HAP-1 (cell line): ENCODE measurements around the gene QRICH2.
"Not testable (repeated sequence)": the region's sequence is repeated elsewhere in the genome, so short reads cannot be mapped to it uniquely, and the experiment has no call there.

Source experiments
- DNase-seq, 2 experiments: peaks; one replicate each; pipeline ENCODE4 v3.0.0-alpha.2; 2016 to 2020; ENCODE audit warnings: low spot score in 2 of 2
- H3K27me3 ChIP-seq: fragments of 250-450 bp; sonication (Bioruptor Pico); 2 replicates; pipeline ENCODE4 v1.5.1; 2020; ENCODE audit warnings: low read depth, mild to moderate bottlenecking, moderate library complexity
- H3K36me3 ChIP-seq: fragments of 250-450 bp; sonication (Bioruptor Pico); replicated peaks from 2 replicates; pipeline ENCODE4 v1.5.1; 2020; ENCODE audit warnings: mild to moderate bottlenecking
- H3K4me1 ChIP-seq: fragments of 250-450 bp; sonication (Bioruptor Pico); 2 replicates; pipeline ENCODE4 v1.5.1; 2020; ENCODE audit warnings: mild to moderate bottlenecking
- H3K4me3 ChIP-seq: fragments of 250-450 bp; sonication (Bioruptor Pico); 2 replicates; pipeline ENCODE4 v1.5.1; 2020; ENCODE audit warnings: mild to moderate bottlenecking, moderate library complexity
- H3K9me3 ChIP-seq: fragments of 250-450 bp; sonication (Bioruptor Pico); 2 replicates; pipeline ENCODE4 v1.5.1; 2020; ENCODE audit warnings: mild to moderate bottlenecking, moderate library complexity
- in situ Hi-C: fragments of 300-500 bp; cut with MboI; formaldehyde crosslinking; loops from 3 replicates; pipeline ENCODE4 v1.14.3; 2020; ENCODE audit warnings: low sequenced_read_pairs, inconsistent platforms, mixed read lengths

The QRICH2 gene

DNA sequence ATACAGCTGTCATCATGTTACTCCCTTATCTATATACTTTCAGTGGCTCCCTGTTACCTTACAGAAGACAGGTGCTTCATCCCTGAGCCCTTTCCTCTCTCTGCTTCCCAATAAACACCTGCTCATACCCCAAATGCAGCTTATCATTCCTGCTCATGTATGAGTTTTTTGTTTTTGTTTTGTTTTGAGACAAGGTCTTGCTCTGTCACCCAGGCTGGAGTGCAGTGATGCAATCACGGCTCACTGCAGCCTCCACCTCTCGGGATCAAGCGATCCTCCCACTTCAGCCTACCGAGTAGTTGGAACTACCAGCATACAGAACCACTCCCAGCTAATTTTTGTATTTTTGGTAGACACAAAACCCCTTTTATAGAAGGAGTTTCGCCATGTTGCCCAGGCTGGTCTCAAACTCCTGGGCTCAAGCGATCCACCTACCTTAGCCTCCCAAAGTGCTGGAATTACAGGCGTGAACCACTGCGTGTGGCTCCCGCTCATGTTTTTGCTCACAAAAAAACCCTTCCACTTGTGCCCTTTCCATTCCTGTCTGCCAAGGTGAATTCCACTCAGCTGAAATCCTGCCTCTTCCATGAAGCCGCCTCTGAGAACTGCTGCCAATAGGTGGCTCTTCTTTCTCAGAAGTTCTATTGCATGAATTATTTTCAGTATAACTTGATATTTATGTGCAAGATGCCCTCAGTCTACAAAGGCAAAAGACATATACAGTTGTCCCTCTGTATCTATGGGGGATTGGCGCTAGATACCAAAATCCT lies 59.9 kb downstream of the QRICH2 start:
- Histone ChIP-seq H3K9me3 (no peaks in the 10 kb centered on the region), H3K27me3 (no peaks in the 10 kb centered on the region), H3K4me3 (no peak overlapping the region), H3K36me3 (no peaks in the 10 kb centered on the region), H3K4me1 (no peaks in the 10 kb centered on the region)
- DNase-seq: no peak
- in situ Hi-C loops: no loop called here

DNA sequence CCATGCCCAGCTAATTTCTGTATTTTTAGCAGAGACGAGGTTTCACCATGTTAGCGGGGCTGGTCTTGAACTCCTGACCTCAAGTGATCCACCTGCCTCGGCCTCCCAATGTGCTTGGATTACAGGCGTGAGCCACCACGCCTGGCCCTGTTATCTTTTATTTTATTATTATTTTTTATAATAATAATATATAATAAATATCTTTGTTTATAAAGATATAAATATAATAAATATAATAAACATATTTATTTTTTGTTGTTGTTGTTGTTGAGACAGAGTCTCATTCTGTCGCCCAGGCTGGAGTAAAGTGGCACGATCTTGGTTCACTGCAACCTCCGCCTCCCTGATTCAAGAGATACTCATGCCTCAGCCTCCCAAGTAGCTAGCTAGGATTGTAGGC lies 60.8 kb downstream of the QRICH2 start:
- DNase-seq: no peak
- no peaks in the 10 kb centered on the region for H3K27me3 ChIP-seq
- no peaks in the 10 kb centered on the region for H3K36me3 ChIP-seq
- H3K4me3 ChIP-seq: no peak overlapping the region
- no peaks in the 10 kb centered on the region for H3K4me1 ChIP-seq
- in situ Hi-C loops: no loop called here
- no peaks in the 10 kb centered on the region for H3K9me3 ChIP-seq

DNA sequence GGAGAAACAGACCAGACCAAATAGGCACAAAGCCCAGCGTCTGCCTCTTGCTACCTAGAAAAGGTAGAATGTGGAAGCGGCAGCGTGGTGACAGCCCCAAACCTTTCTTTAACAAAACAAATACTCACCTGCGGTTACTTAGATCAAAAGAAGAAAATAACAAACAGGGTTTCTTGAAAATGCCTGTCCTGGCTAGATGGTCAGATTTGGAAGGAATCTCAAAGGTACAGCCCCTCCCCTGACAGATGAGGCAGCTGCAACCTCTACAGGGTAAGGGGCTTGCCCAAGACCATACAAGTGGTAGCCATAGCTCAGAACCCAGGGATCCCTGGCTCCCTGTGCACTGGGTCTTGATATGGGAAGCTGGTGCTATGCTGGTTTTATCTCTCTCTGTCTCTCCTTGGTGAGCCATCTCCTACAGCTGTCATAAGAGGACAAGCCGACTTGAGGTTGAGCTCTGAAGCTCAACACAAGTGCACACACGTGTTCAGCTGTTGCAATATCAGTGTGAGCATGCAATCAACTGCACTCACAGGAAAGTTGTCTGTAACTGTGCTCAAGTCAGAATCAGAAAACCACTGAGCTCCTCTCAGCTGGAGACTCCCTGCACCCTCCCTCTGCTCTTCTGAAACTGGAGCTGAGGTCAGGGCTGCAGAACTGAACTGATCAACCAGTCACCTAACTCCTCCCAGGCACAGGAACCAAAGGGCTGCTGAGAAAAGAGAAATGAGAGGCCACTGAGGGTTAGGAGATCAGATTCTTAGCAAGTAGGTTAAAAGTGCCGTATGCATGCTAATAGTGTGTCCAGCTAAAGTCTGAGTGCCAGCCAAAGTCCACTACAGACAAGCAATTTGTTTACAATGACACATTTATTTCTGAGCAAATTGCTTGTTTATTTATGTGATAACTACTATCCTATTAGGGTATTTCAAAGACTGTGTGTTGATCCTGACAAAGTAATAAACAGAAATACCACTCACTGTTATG lies 61.7 kb downstream of the QRICH2 start:
- in situ Hi-C loops: no loop called here
- DNase-seq: no peak
- H3K36me3 ChIP-seq: no peaks in the 10 kb centered on the region
- no peaks in the 10 kb centered on the region for H3K9me3 ChIP-seq
- no peaks in the 10 kb centered on the region for H3K4me1 ChIP-seq
- no peaks in the 10 kb centered on the region for H3K27me3 ChIP-seq
- no peak overlapping the region for H3K4me3 ChIP-seq

- H3K36me3 ChIP-seq, DNase-seq, H3K27me3 ChIP-seq, H3K4me1 ChIP-seq, in situ Hi-C loops, H3K4me3 ChIP-seq, H3K9me3 ChIP-seq: not testable (repeated sequence)
These were observed 63.4 kb downstream of the QRICH2 start for GRCh38 chr17:76244721-76245120.

DNA sequence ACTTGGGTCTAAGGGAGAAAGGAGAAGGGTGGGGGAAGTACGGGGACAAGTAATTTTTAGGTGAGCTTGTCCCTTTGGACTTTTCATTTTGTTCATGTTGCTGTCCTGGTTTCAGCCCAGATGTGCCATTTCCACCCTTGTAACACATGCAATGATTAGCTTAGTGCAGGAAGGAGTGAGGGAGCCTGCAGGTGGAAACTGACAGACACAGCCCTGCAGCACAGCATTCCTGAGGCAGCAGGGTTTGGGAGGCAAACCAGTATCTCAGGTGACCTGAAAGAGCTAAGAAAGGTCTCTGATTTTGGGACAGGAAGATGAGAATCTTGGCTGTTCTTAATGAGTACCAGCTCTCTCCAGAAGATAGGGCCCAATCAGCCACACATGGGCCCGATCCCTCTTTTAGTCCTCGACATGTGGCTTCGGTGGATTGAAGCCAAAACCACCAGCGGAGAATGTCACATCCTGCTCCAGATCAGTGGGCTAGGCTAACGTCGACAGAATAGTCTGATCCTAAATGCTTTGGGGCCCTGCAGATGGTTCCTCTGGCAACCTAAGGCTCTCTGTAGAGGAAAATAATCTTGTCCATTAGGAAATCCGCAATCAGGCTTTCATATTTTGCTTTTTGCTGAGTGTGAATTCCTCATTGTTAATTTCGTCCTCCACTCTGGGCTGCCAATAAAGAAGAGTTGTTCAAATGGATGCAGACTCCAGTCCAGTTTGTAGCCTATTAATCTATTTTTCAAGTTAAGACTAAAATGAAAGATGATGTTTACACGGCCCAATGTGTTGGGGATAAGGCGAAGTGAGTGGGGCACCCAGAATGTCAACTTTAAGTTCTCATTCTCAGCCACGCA lies 64.0 kb downstream of the QRICH2 start:
- no peak overlapping the region for H3K4me3 ChIP-seq
- H3K9me3 ChIP-seq: no peaks in the 10 kb centered on the region
- no peaks in the 10 kb centered on the region for H3K27me3 ChIP-seq
- no peaks in the 10 kb centered on the region for H3K36me3 ChIP-seq
- H3K4me1 ChIP-seq: peaks cover 11% of the 10 kb centered on the region
- no peak for DNase-seq
- in situ Hi-C loops: no loop called here

DNA sequence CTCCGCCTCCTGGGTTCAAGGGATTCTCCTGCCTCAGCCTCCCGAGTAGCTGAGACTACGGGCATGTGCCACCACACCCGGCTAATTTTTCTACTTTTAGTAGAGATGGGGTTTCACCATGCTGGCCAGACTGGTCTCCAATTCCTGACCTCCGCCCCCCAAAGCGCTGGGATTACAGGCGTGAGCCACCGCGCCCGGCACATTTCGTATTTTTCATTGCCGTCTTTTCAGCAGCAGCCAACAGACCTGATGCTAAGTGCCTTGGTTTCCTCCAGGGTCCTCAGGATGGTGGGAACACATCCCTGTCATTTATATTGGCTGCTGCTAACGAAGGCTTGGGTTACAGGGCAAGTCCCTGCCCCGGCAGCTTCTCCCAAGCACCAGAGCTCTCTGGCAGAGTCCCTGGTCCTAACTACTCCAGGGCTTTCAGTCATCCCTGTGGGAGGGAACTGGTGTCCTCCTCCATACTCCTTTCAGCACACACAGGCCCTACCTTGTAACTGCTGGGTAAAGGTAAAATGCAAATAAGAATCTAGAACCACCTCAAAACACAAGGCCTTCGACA lies 66.3 kb downstream of the QRICH2 start:
- Histone ChIP-seq H3K9me3 (no peaks in the 10 kb centered on the region), H3K4me3 (0 out of 2 replicates have a peak overlapping the region, but pooled peaks have one; percentile 37), H3K36me3 (no peaks in the 10 kb centered on the region), H3K27me3 (no peaks in the 10 kb centered on the region), H3K4me1 (peaks cover 21% of the 10 kb centered on the region)
- in situ Hi-C loops: no loop called here
- no peak for DNase-seq

DNA sequence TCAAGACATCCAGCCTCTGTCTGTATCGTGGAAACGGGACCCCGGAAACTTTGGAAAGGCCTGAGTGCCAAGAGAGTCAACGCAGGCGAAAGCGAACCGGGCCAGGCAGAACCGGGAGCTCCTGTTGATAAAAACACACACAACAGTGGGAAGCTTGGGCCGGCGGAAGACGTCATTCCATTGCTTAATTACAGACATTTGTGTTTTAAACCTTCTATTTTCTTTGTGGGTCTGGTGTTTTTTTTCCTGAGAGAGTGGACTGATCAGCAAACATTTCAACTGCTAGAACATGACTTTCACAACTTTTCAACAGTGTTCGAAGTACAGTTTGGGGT lies 66.9 kb downstream of the QRICH2 start:
- H3K4me3 ChIP-seq: peak overlapping the region; percentile 37
- no peaks in the 10 kb centered on the region for H3K27me3 ChIP-seq
- in situ Hi-C loops: no loop called here
- H3K9me3 ChIP-seq: no peaks in the 10 kb centered on the region
- H3K4me1 ChIP-seq: peaks cover 21% of the 10 kb centered on the region
- no peak for DNase-seq
- H3K36me3 ChIP-seq: no peaks in the 10 kb centered on the region

GRCh38 chr17:76240461-76241203 lies 67.4 kb downstream of the QRICH2 start, which contains the start of gene RNF157:
Gene RNF157, minus strand, starts transcription at chr17:76240493. Its CDS starts 253 bp downstream, at chr17:76240240.
- in situ Hi-C loops: no loop called here
- Histone ChIP-seq H3K9me3 (no peaks in the 10 kb centered on the region), H3K4me1 (peaks cover 21% of the 10 kb centered on the region), H3K4me3 (peak within 1 kb of the TSS; percentile 40), H3K36me3 (no peaks in the 10 kb centered on the region), H3K27me3 (no peaks in the 10 kb centered on the region)
- peak; percentile 68 to 87 for DNase-seq

DNA sequence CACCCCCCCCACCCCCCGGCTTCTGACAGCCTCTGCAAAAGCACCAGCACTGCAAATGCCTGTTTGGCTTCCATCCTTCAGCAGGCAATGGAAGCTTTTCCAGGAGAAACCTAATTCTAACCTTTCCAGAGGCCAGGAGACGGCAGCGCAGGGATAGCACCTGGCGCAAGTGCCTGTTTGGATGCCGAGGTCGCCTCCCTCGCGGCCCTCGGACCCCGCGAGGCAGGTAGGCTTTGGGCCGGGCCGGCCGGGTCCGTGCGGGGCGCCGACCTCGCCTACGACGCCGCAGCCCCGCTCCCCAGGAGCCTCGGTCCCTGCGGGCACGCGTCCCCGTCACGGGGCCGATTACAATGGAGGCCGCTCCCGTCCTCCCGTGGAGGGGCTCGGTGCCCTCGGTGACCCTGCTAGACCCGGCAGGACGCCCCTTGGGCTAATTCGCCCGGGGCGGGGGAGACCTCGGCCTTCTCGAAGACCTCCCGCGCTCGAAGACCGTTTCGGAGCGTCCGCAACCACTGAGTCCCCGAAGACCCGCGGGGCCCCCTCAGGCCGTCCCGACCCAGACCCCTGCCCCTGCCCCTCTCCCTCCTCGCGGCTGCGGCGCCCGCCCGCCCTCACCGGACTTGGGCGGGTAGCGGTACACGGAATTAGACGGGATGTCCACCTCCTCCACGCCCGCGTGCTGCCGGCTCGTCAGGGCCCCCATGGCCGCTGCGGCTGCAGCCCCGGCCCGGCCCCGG lies 68.4 kb downstream of the QRICH2 start:
- DNase-seq: peak in 1 of 2 experiments; percentile 16
- Histone ChIP-seq H3K4me1 (peaks cover 21% of the 10 kb centered on the region), H3K4me3 (peak overlapping the region; percentile 40), H3K9me3 (no peaks in the 10 kb centered on the region), H3K36me3 (no peaks in the 10 kb centered on the region), H3K27me3 (no peaks in the 10 kb centered on the region)
- in situ Hi-C loops: no loop called here

DNA sequence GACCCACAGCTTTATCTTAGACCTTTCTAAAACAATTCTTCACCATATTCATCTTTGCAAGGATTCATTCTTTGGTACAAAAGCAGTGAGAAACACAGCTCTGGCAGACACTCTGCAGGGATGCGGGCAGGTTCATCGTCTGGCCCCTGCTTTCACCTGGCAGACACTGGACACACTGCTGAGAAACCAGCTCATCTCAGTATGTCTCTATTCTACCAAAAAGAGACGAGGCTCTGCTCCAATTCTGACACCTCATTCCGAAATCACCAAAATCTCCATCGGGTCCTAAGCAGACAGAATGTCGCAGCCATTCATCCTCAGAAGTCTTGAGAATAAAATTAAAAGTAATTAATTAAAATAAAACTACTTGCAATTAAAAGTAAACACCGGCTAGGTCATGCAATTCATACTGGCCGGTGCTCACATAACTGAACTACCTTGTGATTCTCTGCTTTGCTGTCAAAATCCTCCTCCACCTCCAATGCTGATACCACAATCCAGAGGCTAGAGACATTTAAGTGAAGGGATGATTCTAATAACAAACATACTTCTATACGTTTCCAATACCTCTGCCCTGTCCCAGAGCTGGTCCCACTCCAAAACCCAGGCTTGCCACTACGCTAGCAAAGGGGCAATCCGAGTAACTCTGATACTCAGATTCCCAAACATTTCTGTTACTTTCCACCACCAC lies 69.1 kb downstream of the QRICH2 start:
- H3K4me1 ChIP-seq: peaks cover 21% of the 10 kb centered on the region
- no peaks in the 10 kb centered on the region for H3K9me3 ChIP-seq
- in situ Hi-C loops: no loop called here
- no peaks in the 10 kb centered on the region for H3K27me3 ChIP-seq
- H3K36me3 ChIP-seq: no peaks in the 10 kb centered on the region
- DNase-seq: no peak
- peak overlapping the region; percentile 40 for H3K4me3 ChIP-seq

DNA sequence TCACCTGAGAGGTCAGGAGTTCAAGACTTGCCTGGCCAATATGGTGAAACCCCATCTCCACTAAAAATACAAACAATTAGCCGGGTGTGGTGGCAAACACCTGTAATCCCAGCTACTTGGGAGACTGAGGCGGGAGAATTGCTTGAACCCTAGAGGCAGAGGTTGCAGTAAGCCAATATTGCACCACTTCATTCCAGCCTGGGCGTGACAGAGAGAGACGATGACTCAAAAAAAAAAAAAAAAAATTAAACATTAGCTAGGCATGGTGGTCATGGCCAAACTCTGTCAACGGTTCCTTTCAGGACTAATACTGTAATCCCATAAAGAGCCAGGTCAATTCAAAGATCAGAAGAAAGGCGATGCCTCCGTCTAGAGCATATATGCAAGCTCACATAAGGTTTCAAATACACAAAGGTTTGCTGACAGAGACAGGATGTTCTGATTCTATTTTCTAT lies 70.2 kb downstream of the QRICH2 start:
- no peak overlapping the region for H3K4me3 ChIP-seq
- H3K27me3 ChIP-seq: no peaks in the 10 kb centered on the region
- H3K9me3 ChIP-seq: no peaks in the 10 kb centered on the region
- DNase-seq: no peak
- in situ Hi-C loops: no loop called here
- H3K4me1 ChIP-seq: peaks cover 21% of the 10 kb centered on the region
- no peaks in the 10 kb centered on the region for H3K36me3 ChIP-seq

- peaks cover 21% of the 10 kb centered on the region for H3K4me1 ChIP-seq
- DNase-seq: no peak
- no peak overlapping the region for H3K4me3 ChIP-seq
- in situ Hi-C loops: no loop called here
- no peaks in the 10 kb centered on the region for H3K9me3 ChIP-seq
- no peaks in the 10 kb centered on the region for H3K36me3 ChIP-seq
- no peaks in the 10 kb centered on the region for H3K27me3 ChIP-seq
These were observed 71.5 kb downstream of the QRICH2 start for GRCh38 chr17:76236603-76237002.
